RKO (cell line): ENCODE measurements around the gene AAGAB.
"Not testable (repeated sequence)": the region's sequence is repeated elsewhere in the genome, so short reads cannot be mapped to it uniquely, and the experiment has no call there.

Experiments used
- DNase-seq: peaks from one replicate; pipeline ENCODE4 v3.0.0-alpha.2; 2016; ENCODE audit warnings: low spot score

AAGAB gene

DNA sequence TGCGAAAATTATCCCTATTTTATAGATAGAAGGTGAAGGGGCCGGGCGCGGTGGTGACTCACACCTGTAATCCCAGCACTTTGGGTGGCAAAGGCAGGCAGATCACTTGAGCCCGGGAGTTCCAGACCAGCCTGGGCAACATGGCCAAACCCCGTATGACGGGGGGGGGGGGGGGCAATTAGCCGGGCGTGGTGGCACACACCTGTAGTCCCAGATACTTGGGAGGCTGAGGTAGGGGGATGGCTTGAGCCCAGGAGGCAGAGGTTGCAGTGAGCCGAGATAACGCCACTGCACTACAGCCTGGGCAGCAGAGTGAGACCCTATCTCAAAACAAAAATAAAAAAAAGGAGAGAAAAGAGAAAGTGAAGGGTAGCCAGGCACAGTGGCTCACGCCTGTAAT is 1.4 kb downstream of the AAGAB start:
- DNase-seq, result no peak

DNA sequence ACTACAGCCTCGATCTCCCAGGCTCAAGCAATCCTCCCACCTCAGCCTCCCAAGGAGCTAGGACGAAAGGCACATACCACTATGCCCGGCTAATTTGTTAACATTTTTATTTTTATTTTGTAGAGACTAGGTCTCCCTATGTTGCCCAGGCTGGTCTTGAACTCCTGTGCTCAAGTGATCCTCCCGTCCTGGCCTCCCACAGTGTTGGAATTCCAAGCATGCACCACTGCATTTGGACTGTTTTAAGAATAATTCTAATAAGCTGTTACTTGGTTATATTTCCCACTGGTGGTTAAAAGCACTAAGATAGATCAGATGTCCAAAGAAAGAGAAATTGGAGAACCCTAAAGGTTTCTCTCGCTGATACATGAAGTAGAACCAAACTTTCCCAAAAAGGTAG is 3.1 kb downstream of the AAGAB start:
- DNase-seq, result no peak

DNA sequence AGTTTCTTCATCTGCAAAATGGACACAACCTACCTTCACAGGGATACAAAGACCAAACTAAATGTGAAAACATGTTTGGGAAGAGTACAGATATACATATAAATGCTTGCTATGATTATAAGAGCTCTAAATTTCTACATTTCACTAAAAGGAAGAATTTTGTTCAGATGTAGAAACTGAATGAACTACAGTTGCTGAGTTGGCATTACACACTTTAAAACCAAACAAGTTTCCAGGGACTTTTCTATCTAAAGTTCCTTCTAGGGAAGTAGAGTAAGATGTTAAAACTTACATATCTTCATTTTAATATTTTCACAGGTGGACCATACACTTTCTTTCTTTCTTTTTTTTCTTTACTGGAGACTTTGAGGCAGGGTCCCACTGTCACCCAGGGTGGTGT is 4.6 kb downstream of the AAGAB start:
- no peak for DNase-seq

DNA sequence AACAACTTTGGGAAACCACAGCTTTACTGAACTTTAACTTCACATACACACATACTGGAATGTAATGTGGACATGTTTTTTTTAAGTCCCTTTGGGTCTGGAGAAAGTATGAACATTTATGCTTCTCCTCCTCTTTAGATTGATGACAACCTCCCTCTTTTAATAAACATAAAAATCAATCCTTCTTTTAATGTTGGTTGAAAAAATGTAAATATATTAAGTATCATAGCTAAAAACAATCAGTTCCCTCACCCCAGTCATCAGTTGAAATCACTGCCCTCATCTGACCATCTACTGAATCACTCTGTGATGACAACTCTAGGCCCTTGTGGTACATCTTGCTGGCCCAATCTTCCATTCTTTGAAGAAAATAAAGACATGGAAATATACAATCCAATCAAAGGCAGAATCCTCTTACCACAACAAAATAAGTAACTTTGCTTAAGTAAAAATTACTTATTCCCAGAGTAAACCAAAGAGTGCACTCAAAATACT is 6.4 kb downstream of the AAGAB start:
- peak; percentile 11 for DNase-seq

DNA sequence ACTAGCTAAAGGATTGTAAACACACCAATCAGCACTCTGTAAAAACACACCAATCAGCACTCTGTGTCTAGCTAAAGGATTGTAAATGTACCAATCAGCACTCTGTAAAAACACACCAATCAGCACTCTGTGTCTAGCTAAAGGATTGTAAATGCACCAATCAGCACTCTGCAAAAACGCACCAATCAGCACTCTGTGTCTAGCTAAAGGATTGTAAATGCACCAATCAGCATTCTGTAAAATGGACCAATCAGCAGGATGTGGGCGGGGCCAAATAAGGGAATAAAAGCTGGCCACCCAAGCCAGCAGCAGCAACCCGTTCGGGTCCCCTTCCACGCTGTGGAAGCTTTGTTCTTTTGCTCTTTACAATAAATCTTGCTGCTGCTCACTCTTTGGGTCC is 7.9 kb downstream of the AAGAB start:
- not testable (repeated sequence) for DNase-seq

DNA sequence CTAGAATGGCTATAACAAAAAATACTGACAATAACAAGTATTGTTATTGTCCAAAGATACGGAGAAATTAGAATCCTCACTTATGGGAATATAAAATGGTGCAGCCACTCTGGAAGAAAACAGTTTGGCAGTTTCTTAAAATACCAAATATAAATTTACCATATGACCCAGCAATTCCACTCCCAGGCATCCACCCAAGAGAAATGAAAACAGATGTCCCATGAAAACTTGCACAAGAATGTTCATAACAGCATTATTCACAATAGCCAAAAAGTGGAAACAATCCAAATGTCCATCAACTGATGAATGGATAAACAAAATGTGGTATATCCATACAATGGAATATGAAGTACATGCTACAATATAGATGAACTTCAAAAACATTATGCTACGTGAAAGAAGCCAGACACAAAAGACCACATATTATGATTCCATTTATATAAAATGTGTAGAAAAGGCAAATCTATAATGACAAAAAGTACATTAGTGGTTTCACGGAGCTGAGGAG is 9.4 kb downstream of the AAGAB start:
- DNase-seq, result no peak

DNA sequence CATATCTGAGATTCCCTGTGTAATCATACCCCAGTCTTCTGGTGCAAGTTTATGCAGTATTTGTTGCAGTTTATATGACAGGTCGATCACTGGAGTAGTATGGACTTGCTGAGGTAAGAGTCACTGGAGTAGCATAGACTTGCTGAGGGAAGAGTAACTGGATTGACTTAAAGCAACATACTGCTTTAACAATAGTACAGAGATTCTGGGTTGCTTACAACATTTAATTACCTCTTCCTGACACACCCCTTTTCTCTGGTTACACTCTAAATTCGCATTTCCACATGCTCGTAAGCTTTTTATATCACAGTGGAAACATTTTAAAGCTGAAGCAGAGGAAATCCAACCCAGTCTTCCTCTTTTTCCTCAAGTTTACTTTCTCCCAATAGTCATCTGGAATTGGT is 11.8 kb downstream of the AAGAB start:
- DNase-seq, result no peak

DNA sequence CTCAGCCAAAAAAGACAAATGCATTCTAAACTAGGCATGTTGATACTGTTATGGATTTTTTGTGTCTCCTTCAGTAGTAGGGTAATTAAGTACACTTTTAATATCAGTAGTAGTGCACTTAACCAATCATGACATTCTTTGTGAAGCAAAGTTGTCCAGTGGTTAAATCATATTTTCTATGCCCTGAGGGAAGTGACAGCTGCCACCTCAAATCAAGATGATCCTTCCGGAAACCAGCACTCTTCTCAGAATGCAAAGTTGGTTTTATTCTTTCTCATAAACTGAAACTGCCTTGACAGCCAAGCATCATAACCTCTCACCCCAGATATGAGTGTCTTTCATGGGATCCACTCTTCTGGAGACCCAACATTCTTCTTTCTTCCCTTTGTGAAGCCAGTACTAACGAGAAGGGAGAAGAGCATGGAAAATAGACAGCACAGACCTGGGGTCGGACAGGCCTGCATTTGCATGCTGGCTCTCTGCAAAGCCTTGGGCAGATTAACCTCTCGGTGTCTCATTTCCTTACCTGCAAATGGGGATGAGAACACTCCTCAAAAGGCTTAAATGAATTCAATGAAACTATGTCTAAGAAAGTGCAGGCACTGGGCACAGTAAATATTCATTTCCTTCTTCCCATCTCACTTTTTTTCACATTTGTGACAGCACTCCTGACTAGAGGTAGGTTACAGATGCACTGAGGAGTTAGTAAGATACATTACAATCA is 13.2 kb downstream of the AAGAB start:
- no peak for DNase-seq

DNA sequence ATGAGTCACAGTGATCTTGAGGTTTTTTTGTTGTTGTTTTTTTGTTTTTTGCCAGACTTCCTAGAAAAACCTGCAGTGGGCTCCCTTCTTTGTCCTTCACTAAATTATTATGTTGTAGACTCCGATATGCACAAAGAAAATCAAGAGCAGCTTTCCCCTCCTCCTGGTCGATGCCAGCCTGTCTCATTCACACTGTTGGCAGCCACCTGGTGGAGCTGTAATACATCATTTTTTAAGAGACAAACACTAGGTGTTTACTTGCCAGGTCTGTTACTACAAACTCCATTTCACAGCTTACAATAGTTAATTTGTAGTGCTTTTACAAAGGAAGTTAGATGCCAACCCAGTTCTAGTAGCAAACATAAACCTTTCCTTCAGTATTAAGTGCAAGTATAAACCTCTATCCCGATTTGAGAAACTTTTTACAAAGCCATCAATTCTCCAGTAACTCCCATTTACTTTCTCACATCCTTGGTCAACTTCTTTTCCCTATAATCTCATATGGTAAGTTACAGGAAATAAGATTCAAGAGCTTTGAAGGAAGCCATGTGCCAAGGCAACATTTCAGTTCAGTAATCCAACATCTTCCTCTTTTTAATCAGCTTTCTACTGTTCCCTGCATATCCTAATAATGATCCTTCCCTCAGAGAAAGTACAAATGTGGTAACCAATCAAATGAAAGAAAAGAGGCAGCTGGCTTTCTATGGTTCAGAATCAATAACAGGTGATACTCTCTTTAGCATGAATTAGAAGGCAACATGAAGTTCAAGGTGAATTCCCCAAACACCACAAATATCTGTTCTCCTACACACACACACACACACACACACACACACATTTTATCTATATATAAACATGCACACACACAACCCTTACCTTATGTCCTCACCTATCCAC is 14.0 kb downstream of the AAGAB start:
- peak; percentile 16 for DNase-seq

DNA sequence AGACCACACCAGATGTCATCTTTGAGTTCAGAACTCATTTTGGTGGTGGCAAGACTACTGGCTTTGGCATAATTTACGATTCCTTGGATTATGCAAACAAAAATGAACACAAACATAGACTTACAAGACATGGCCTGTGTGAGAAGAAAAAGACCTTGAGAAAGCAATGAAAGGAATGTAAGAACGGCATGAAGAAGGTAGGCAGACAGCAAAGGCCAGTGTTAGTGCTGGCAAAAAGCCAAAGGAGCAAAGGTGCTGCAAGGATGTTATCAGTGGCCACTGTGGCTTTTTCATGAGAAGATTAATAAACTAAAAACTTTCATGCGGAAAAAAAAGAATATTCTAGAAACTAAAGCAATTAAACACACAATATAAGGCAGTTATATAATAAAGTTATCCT is 21.9 kb downstream of the AAGAB start:
- no peak for DNase-seq

DNA sequence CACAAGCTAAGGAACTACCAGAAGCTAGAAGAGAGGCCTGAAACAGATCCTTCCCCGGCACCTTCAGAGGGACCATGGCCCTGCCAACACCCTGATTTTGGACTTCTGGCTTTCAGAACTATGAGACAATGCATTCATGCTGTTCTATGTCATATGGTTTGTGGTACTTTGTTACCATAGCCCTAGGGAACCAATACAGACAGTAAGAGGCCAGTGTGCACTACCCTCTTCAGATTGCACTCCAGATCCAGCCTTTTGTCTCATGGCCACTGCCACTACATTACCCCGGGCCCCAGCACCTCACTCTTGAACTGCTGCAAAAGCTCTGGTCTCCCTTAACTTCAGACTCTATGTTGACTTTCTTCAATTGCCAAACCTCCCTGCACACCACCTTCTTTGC is 24.0 kb downstream of the AAGAB start:
- DNase-seq, result no peak

DNA sequence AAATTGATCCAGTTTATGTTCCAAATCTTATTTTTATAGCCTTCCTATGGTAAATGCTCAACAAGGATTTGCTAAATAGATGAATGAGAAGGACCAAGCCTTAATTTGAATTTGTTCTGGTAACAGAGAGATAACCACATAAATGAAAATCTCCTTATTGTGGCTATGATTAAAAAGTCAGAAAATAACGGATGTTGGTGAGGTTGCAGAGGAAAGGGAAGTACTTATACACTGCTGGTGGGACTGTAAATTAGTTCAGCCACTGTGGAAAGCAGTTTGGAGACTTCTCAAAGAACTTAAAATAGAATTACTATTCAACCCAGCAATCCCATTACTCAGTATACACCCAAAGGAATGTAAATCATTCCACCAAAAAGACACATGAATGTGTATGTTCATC is 26.2 kb downstream of the AAGAB start:
- DNase-seq, result no peak

DNA sequence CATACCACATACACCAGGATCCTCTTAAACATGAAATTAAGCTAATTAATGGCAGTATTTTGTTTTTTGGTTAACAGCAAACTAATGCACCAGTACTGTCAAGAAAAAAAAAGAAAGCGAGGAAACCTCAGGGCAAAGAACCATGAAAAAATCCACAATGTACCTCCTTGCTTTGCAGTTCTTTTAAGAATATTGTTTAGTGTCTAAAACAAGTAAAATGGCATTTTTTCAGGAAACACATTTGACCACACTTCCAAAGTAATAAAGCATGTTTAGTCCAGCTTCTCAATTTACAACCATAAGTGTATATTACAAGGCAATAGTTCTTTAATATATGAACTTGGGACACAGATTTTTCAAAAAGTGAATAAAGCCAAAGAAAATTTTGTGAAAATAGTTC is 26.6 kb downstream of the AAGAB start:
- DNase-seq, result no peak

DNA sequence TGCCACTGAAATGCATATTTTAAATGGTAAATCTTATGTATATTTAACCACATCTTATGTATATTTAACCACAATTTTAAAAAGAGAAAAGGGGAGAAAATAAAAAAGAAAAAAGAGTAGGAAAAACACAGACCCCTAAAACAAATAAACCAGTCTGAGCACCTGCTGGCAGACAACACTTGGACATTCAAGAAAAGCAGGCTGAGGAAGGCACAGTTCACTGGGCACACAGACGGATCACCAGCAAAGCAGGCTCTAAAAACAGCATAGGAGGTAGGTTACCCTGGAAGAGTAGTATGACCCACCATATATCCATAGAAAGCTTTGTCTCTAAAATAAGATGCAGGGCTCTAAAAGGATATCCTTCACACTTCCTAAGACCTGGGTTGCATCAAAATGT is 27.0 kb downstream of the AAGAB start:
- no peak for DNase-seq

DNA sequence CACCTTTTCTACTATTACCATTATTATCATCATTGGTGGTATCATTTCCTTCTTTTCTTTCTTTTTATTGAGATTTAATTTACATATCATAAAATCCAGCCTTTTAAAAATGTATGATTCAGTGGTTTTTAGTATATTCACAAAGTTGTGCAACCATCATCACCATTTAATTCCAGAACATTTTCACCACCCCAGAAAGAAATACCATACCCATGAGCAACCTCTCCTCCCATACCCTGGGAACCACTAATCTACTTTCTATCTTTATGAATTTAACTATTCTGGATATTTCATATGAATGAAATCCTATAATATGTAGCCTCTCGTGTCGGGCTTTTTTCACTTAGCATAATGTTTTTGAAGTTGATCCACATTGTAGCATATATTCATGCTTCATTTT is 29.1 kb downstream of the AAGAB start:
- no peak for DNase-seq

DNA sequence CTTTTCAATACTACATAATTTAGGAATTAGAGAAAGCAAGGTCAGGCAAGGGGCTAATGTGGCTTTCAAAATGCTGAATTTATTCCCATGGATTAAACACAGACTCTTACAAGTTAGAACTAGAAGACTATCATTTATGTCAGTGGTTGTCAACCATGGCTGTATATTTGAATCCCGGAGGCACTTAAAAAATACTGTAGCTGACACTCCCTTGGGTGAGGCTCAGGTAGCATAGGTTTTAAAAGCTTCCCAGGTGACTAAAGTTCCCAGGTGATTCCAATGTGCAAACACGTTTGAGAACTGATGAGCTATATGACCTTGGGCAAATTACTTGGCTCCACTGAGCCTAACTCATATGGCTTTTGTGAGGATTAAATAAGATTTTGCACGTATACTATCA is 29.6 kb downstream of the AAGAB start:
- no peak for DNase-seq

DNA sequence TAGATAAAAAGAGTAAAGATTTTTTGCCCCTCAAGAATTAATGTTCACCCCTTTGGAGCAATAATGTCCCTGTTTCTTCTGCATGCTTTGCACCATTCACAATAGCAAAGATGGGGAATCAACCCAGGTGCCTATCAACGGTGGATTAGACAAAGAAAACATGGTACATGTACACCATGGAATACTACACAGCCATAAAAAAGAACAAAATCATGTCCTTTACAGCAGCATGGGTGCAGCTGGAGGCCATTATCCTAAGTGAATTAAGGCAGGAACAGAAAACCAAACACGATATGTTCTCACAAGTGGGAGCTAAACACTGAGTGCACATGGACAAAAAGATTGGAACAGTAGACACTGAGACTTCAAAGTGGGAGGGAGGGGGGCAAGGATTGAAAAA is 35.2 kb downstream of the AAGAB start:
- DNase-seq, result no peak

DNA sequence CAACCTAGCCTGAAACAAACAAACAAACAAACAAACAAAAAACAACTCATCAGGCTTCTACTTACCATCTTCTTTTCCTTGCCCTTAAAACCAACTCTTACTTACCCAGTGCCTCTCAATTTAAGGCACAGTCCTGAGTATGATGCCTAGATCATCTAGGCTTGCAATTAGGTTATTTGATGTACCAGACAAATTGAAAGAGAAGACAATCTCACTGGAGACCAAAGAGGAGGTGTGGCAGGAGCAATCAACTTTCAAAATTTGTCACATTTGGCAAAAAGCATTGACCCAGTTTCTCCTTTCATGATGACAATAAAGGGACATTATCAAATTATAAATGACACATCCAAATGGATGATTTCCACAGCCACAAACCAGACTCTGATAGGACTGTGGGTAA is 36.0 kb downstream of the AAGAB start:
- DNase-seq, result no peak

DNA sequence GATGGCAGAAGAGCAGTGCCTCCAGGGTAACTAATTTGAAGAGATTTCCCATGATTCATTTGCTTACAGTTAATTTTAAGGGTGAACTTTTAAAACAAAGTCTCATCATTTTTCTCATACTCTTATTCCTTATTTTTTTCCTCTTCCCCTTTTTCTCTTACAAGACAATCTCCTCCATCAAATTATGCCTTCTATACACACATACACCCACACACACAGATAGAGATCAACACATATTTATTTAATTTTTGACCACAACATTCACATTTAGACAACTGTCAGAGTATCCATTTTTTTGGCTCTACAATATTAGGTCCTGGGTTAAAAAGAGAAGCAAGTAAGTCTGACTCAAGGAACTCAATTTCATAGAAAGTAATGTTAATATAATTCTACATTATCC is 37.6 kb downstream of the AAGAB start:
- no peak for DNase-seq

DNA sequence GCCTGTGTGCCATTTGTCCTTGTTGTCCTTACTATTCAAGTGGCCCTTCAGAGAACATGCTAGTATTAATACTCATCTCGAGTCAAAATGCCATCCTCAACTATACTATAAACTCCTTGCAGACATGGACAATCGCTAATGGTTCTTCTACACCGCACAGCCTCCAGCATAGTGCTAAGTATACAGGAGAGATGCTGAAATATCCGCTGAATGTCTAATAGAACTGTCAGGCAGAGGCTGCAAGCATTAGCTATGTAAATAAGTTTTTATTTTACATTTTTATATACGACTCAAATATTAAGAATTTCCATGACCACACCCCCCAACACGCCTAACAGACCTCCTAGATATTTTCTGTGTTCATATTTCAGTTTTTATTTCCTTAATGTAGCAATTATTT is 39.4 kb downstream of the AAGAB start:
- no peak for DNase-seq

DNA sequence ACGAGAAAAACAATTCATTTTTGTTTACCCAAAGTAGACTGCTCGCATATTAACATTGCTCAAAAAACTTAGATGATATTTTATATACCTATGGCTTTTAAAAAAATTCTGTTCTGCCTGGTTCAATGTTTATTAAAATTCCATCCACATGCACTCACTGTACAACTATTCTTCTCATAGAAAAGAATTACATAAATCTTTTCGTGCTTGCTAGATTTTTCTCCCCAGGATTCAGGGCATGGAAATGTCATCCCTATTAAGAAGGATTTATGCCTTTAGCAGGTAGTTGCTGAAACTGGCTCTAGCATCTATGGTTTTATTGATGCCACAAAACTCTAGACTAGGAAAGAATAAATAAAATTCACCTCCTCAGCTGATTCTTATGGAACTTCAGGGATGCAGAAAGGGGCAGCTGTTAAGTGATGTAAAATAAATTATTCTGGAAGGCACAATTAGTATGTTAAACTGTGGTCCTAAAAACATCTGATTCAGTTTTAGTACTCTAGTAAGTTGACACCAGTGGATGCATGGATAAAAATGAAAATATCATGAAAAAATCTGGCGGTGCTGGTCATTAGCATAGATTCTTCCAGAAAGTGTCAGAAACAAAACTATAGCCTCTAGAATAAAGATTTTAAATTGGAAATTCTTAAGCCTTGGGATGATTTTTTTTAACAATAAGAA is 41.6 kb downstream of the AAGAB start:
- DNase-seq, result no peak

DNA sequence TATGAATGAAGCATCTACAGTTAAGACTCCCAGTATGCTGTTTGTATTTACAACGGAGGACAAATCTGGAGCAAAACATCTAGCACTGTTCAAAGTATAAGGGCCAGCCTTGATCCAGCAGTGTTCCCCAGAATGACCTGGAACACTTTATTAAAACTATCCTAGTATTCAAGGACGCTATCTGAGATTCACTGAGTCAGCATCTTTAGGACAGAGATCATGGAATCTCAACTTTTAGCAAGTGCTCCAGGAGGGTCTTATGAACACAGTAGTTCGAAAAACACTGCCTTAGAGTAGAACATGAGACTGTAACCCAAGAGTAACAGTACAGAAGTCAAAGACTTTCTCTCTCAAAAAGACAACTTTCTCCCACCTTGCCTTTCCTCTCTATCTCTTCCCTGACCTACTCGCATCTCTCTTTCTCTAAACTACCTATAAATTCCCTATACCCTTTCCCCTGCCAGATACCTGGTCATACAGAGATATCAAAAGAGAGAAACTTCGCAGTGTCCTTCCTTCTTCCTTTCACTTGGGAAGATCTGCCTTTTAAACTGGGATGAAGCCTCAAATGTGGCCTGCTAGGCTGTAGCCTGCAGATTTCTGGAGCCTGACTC is 43.8 kb downstream of the AAGAB start:
- DNase-seq, result no peak
